ENCODE measurements around the gene C20orf202.

GRCh38 chr20:1204576-1204975 is 1.3 kb downstream of the C20orf202 start:
- TF ChIP-seq POLR2A (IDR thresholded peaks at IDR 0.05; ENCODE audit: low read depth, low read length) (no peak), TAF1 (IDR thresholded peaks at IDR 0.05; ENCODE audit: low read depth, low read length) (no peak), POLR2AphosphoS5 (IDR thresholded peaks at IDR 0.05; ENCODE audit: low read depth, low read length) (no peak), SPI1 (IDR thresholded peaks at IDR 0.05; ENCODE audit: low read depth, low read length) (no peak)
